ENCODE data around the gene TMEM135. TPM values are rescaled to one million over a fixed set of nuclear protein-coding genes. Genes with fewer than 3 reads are reported as not detected.

The TMEM135 gene
- total RNA-seq, 3 donors from 2014 or later, result 38.3 to 46.8 (median 43.2) TPM

- H3K27me3 ChIP-seq, result no peaks in the 10 kb centered on the region
Measured at GRCh38 chr11:87326594-87326993, 288.9 kb downstream of the TMEM135 start.

DNA sequence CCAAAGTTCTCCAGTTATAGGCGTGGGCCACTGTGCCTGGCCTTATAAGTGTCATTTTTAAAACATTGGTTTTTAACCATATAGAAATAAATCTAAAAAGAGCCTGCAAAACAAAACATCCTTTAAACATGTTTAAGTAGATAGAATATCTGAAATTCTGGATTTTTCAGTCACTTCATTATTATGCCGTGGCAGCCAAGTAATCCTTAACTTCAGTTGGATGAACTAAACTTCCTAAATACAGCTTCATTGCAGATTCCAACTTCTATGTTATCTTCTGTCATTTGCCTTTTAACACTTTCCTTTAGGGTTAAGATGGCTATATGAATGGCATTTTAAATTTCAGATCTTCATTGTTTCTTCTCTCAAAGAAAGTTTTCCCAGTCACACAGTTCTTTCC lies 291.4 kb downstream of the TMEM135 start:
- H3K27me3 ChIP-seq, result no peaks in the 10 kb centered on the region
- no peaks in the 10 kb centered on the region for H3K36me3 ChIP-seq
- H3K9me3 ChIP-seq, result no peaks in the 10 kb centered on the region
- no peak overlapping the region for H3K4me3 ChIP-seq
- no peaks in the 10 kb centered on the region for H3K4me1 ChIP-seq
- intact Hi-C loops (cut with DNase I; ENCODE audit: low total_unique reads), result no loop called here
- TF ChIP-seq POLR2AphosphoS5 (IDR thresholded peaks at IDR 0.05), result no peak
- no peak for TF ChIP-seq POLR2A (IDR thresholded peaks at IDR 0.05)
- TF ChIP-seq CTCF (IDR thresholded peaks at IDR 0.05), result no peak
- no peak overlapping the region for H3K27ac ChIP-seq
- no peak for DNase-seq (ENCODE audit: low spot score in 2 of 2)

More at GRCh38 chr11:87326594-87326993, 288.9 kb downstream of the TMEM135 start:
- Histone ChIP-seq H3K36me3 (no peaks in the 10 kb centered on the region), H3K4me1 (no peaks in the 10 kb centered on the region), H3K9me3 (no peaks in the 10 kb centered on the region), H3K4me3 (no peak overlapping the region), H3K27ac (no peak overlapping the region)
- intact Hi-C loops (cut with DNase I; ENCODE audit: low total_unique reads), result no loop called here
- DNase-seq (ENCODE audit: low spot score in 2 of 2), result no peak
- TF ChIP-seq CTCF (IDR thresholded peaks at IDR 0.05) (no peak), POLR2AphosphoS5 (IDR thresholded peaks at IDR 0.05) (no peak), POLR2A (IDR thresholded peaks at IDR 0.05) (no peak)

GRCh38 chr11:87330187-87330601 lies 292.5 kb downstream of the TMEM135 start:
- Histone ChIP-seq H3K27me3 (no peaks in the 10 kb centered on the region), H3K4me3 (no peak overlapping the region), H3K9me3 (peaks cover 0 to 4% of the 10 kb centered on the region in 2 donors), H3K27ac (no peak overlapping the region), H3K36me3 (no peaks in the 10 kb centered on the region), H3K4me1 (no peaks in the 10 kb centered on the region)
- DNase-seq (ENCODE audit: low spot score in 2 of 2), result no peak
- intact Hi-C loops (cut with DNase I; ENCODE audit: low total_unique reads), result no loop called here
- TF ChIP-seq POLR2AphosphoS5 (IDR thresholded peaks at IDR 0.05), result no peak

DNA sequence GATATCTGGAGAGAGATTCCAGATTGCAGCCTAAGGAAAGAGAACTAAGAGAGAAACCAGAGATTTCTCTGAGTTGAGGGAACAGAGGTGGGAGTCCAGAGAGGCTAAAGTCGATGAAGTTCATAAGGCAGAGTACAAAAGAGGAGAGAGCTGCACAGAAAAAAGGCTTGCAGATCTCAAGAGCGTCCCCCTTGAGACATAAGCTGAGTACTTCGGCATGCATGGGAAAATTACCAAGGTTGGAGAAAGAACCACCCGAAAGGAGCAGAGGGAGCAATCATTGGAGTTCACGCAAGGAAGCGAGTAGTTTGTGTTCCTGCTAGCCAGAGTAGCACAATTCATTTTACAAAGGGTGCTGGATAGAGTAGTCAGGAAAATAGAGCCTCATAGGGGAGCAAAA lies 293.5 kb downstream of the TMEM135 start:
- Histone ChIP-seq H3K27me3 (no peaks in the 10 kb centered on the region), H3K27ac (no peak overlapping the region), H3K36me3 (no peaks in the 10 kb centered on the region), H3K4me1 (no peaks in the 10 kb centered on the region), H3K4me3 (no peak overlapping the region), H3K9me3 (peaks cover 0 to 6% of the 10 kb centered on the region in 2 donors)
- intact Hi-C loops (cut with DNase I; ENCODE audit: low total_unique reads), result no loop called here
- TF ChIP-seq POLR2AphosphoS5 (IDR thresholded peaks at IDR 0.05) (no peak), POLR2A (IDR thresholded peaks at IDR 0.05) (no peak), CTCF (IDR thresholded peaks at IDR 0.05) (no peak)
- DNase-seq (ENCODE audit: low spot score in 2 of 2), result no peak

GRCh38 chr11:87338046-87338639 lies 300.4 kb downstream of the TMEM135 start:
- Histone ChIP-seq H3K4me1 (no peaks in the 10 kb centered on the region), H3K9me3 (peaks cover 19 to 31% of the 10 kb centered on the region in 2 donors), H3K36me3 (no peaks in the 10 kb centered on the region), H3K27ac (no peak overlapping the region), H3K4me3 (no peak overlapping the region), H3K27me3 (no peaks in the 10 kb centered on the region)
- intact Hi-C loops (cut with DNase I; ENCODE audit: low total_unique reads), result loop anchor here (2.0 kb wide), 1 partner anchor 39 kb away; no protein-coding TSS in a partner anchor
- no peak for TF ChIP-seq POLR2A (IDR thresholded peaks at IDR 0.05)
- TF ChIP-seq CTCF (IDR thresholded peaks at IDR 0.05), result no peak
- TF ChIP-seq POLR2AphosphoS5 (IDR thresholded peaks at IDR 0.05), result no peak
- no peak for DNase-seq (ENCODE audit: low spot score in 2 of 2)

Measured in breast epithelium (tissue), 4 donors.